Measurements from ENCODE around the gene NRXN3. TPM values are rescaled to one million over a fixed set of nuclear protein-coding genes. Genes with fewer than 3 reads are reported as not detected.
A peak's percentile ranks its signal among the peaks of the same experiment; 100 is the strongest.

The NRXN3 gene
- total RNA-seq, 1 donor from 2014 or later: 18.0 TPM

DNA sequence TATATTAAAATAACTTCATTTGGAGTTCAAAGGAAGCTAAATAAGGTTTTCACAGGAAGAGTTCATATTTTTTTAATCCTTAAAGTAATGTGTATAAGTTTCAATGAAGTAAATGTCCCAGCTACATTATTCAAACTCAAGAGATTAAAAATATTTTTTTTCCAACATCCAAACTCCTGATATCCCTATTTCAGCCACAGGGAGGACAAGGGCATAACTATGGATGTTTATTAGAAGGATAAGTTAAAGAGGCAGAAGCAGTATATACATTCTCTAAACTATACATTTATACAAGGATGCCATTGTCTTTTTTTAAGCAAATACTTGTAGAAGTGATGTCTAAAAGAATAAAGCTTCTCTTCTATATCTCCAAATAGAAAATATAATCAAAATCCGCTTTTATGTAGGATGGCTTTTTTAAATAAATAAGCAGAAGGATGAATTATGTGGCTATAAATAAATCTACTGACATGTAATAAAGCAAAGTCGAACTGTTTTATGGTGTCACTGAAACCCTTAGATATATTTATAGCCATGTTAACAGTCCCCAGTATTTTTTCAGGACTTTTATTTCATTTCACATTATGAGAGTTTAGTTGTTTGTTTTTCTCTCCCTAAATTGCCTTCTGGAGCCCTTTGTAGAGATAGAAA lies 1104.6 kb downstream of the NRXN3 start:
- no peaks in the 10 kb centered on the region for H3K36me3 ChIP-seq (ENCODE audit: insufficient read depth, low read length)
- H3K9me3 Mint-ChIP-seq (ENCODE audit: unreplicated experiment): no peaks in the 10 kb centered on the region
- H3K4me1 ChIP-seq (ENCODE audit: insufficient read depth, low read length): peaks cover 8% of the 10 kb centered on the region
- H3K4me3 ChIP-seq (ENCODE audit: insufficient read depth, low read depth, low read length): no peak overlapping the region
- H3K4me3 Mint-ChIP-seq (ENCODE audit: unreplicated experiment): no peak overlapping the region
- no peaks in the 10 kb centered on the region for H3K36me3 Mint-ChIP-seq (ENCODE audit: low read depth, unreplicated experiment)
- no peak overlapping the region for H3K27ac Mint-ChIP-seq (ENCODE audit: unreplicated experiment)
- H3K9ac ChIP-seq (ENCODE audit: low read length): no peak overlapping the region
- H3K27ac ChIP-seq (ENCODE audit: low read depth, low read length): no peak overlapping the region
- no peak for TF ChIP-seq EZH2 (IDR thresholded peaks at IDR 0.05; ENCODE audit: insufficient read depth, low read length)
- TF ChIP-seq, protein P1, sequence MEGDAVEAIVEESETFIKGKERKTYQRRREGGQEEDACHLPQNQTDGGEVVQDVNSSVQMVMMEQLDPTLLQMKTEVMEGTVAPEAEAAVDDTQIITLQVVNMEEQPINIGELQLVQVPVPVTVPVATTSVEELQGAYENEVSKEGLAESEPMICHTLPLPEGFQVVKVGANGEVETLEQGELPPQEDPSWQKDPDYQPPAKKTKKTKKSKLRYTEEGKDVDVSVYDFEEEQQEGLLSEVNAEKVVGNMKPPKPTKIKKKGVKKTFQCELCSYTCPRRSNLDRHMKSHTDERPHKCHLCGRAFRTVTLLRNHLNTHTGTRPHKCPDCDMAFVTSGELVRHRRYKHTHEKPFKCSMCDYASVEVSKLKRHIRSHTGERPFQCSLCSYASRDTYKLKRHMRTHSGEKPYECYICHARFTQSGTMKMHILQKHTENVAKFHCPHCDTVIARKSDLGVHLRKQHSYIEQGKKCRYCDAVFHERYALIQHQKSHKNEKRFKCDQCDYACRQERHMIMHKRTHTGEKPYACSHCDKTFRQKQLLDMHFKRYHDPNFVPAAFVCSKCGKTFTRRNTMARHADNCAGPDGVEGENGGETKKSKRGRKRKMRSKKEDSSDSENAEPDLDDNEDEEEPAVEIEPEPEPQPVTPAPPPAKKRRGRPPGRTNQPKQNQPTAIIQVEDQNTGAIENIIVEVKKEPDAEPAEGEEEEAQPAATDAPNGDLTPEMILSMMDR (IDR thresholded peaks at IDR 0.05; ENCODE audit: insufficient read depth, low read depth, low read length): peak; percentile 25
- DNase-seq (ENCODE audit: low read depth) (no peak), FAIRE-seq (no peak)
- peaks cover 16% of the 10 kb centered on the region for H3K27me3 Mint-ChIP-seq (ENCODE audit: low read depth, unreplicated experiment)
- no peaks in the 10 kb centered on the region for H4K20me1 ChIP-seq (ENCODE audit: insufficient read depth, low read length)
- H3K4me2 ChIP-seq (ENCODE audit: low read length): no peak overlapping the region
- no peak overlapping the region for H2AFZ ChIP-seq (ENCODE audit: low read depth, low read length)
- H3K9me3 ChIP-seq (ENCODE audit: insufficient read depth, low read depth, low read length): no peaks in the 10 kb centered on the region
- peaks cover 5% of the 10 kb centered on the region for H3K27me3 ChIP-seq (ENCODE audit: insufficient read depth, low read length)
- H3K79me2 ChIP-seq (ENCODE audit: insufficient read depth, low read length): no peaks in the 10 kb centered on the region
- H3K4me1 Mint-ChIP-seq (ENCODE audit: low read depth, unreplicated experiment): peaks cover 2% of the 10 kb centered on the region

DNA sequence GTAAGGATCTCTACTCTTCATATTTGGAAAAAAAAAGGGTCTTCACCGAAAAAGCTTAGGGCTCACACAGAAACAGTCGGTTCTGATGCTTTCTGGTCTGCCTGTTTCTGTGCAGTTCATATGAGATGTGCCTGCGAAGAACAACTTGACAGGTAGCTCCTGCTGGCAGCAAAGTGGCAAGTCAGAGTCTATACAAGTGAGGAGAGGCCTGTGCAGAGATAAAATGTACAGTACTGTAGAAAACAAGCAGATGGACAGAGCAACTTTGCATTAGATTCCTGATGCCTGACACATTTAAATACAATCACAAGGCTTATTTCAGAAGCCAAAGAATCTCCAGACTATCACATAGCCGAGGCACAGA lies 1105.1 kb downstream of the NRXN3 start:
- Mint-ChIP-seq H3K27ac (ENCODE audit: unreplicated experiment) (no peak overlapping the region), H3K27me3 (ENCODE audit: low read depth, unreplicated experiment) (peaks cover 19% of the 10 kb centered on the region), H3K4me1 (ENCODE audit: low read depth, unreplicated experiment) (peaks cover 5% of the 10 kb centered on the region), H3K9me3 (ENCODE audit: unreplicated experiment) (no peaks in the 10 kb centered on the region), H3K4me3 (ENCODE audit: unreplicated experiment) (no peak overlapping the region), H3K36me3 (ENCODE audit: low read depth, unreplicated experiment) (no peaks in the 10 kb centered on the region)
- H3K27me3 ChIP-seq (ENCODE audit: insufficient read depth, low read length): peaks cover 9% of the 10 kb centered on the region
- FAIRE-seq (no peak), DNase-seq (ENCODE audit: low read depth) (no peak)
- H4K20me1 ChIP-seq (ENCODE audit: insufficient read depth, low read length): no peaks in the 10 kb centered on the region
- no peaks in the 10 kb centered on the region for H3K36me3 ChIP-seq (ENCODE audit: insufficient read depth, low read length)
- H2AFZ ChIP-seq (ENCODE audit: low read depth, low read length): no peak overlapping the region
- H3K9me3 ChIP-seq (ENCODE audit: insufficient read depth, low read depth, low read length): no peaks in the 10 kb centered on the region
- H3K4me2 ChIP-seq (ENCODE audit: low read length): no peak overlapping the region
- TF ChIP-seq, protein P1 (IDR thresholded peaks at IDR 0.05; ENCODE audit: insufficient read depth, low read depth, low read length): no peak
- no peak for TF ChIP-seq EZH2 (IDR thresholded peaks at IDR 0.05; ENCODE audit: insufficient read depth, low read length)
- H3K9ac ChIP-seq (ENCODE audit: low read length): no peak overlapping the region
- no peak overlapping the region for H3K4me3 ChIP-seq (ENCODE audit: insufficient read depth, low read depth, low read length)
- peaks cover 12% of the 10 kb centered on the region for H3K4me1 ChIP-seq (ENCODE audit: insufficient read depth, low read length)
- H3K27ac ChIP-seq (ENCODE audit: low read depth, low read length): no peak overlapping the region
- H3K79me2 ChIP-seq (ENCODE audit: insufficient read depth, low read length): no peaks in the 10 kb centered on the region

DNA sequence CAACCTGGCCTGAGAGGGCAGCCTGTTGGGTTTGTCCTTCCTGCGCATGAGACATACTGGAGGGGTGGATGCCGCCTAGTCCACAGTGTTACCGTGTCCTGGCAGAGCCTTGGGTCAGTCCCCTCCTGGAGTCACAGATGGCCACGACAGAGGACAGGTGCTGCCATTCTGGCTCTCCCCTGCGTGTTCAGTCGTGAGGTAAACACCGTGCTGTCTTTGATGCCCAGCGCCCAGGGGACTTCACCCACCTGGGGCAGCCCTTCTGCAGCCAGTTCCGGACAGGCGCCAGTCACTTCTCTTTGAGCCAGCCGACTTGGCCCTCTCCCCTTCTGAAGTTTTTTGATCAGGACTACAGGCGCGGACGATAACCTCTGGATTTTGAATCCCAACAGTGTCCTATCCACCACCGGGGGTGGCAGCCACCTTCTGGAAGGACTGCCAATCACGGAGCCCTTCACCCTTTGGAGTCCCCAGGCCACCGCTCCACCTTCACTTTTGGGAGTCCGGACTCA lies 1108.2 kb downstream of the NRXN3 start:
- Mint-ChIP-seq H3K4me1 (ENCODE audit: low read depth, unreplicated experiment) (peaks cover 15% of the 10 kb centered on the region), H3K4me3 (ENCODE audit: unreplicated experiment) (peak overlapping the region; percentile 98), H3K27me3 (ENCODE audit: low read depth, unreplicated experiment) (peaks cover 21% of the 10 kb centered on the region), H3K36me3 (ENCODE audit: low read depth, unreplicated experiment) (no peaks in the 10 kb centered on the region), H3K9me3 (ENCODE audit: unreplicated experiment) (no peaks in the 10 kb centered on the region), H3K27ac (ENCODE audit: unreplicated experiment) (no peak overlapping the region)
- no peaks in the 10 kb centered on the region for H4K20me1 ChIP-seq (ENCODE audit: insufficient read depth, low read length)
- peak overlapping the region; percentile 76 for H3K4me3 ChIP-seq (ENCODE audit: insufficient read depth, low read depth, low read length)
- FAIRE-seq: no peak
- H3K27ac ChIP-seq (ENCODE audit: low read depth, low read length): no peak overlapping the region
- no peak for DNase-seq (ENCODE audit: low read depth)
- peak overlapping the region; percentile 81 for H2AFZ ChIP-seq (ENCODE audit: low read depth, low read length)
- H3K9ac ChIP-seq (ENCODE audit: low read length): peak overlapping the region; percentile 71
- peaks cover 20% of the 10 kb centered on the region for H3K27me3 ChIP-seq (ENCODE audit: insufficient read depth, low read length)
- H3K9me3 ChIP-seq (ENCODE audit: insufficient read depth, low read depth, low read length): no peaks in the 10 kb centered on the region
- H3K79me2 ChIP-seq (ENCODE audit: insufficient read depth, low read length): no peaks in the 10 kb centered on the region
- H3K36me3 ChIP-seq (ENCODE audit: insufficient read depth, low read length): no peaks in the 10 kb centered on the region
- peak overlapping the region; percentile 99 for H3K4me2 ChIP-seq (ENCODE audit: low read length)
- no peak for TF ChIP-seq EZH2 (IDR thresholded peaks at IDR 0.05; ENCODE audit: insufficient read depth, low read length)
- TF ChIP-seq, protein P1 (IDR thresholded peaks at IDR 0.05; ENCODE audit: insufficient read depth, low read depth, low read length): no peak
- peaks cover 13% of the 10 kb centered on the region for H3K4me1 ChIP-seq (ENCODE audit: insufficient read depth, low read length)

All from astrocyte (in vitro differentiated cells and primary cell).